HG03066 (cell line): ENCODE data around the gene SLC8A1.

Source experiments
- ATAC-seq: cut with Tn5 transposase; IDR thresholded peaks from one replicate; pipeline ENCODE4 v1.9.1; 2021; ENCODE audit warnings: low read depth; ENCODE audit not compliant: unreplicated experiment

SLC8A1 gene

GRCh38 chr2:40363231-40363630 is 88.7 kb downstream of the SLC8A1 start:
- ATAC-seq, result no peak

GRCh38 chr2:40361478-40361877 is 90.4 kb downstream of the SLC8A1 start:
- ATAC-seq, result no peak

- no peak for ATAC-seq
Measured at GRCh38 chr2:40360652-40361051, 91.2 kb downstream of the SLC8A1 start.

GRCh38 chr2:40359811-40360210 is 92.1 kb downstream of the SLC8A1 start:
- no peak for ATAC-seq

GRCh38 chr2:40358783-40359182 is 93.1 kb downstream of the SLC8A1 start:
- ATAC-seq, result no peak

- no peak for ATAC-seq
Measured at GRCh38 chr2:40357667-40358066, 94.2 kb downstream of the SLC8A1 start.

GRCh38 chr2:40355451-40355850 is 96.4 kb downstream of the SLC8A1 start:
- ATAC-seq, result no peak

GRCh38 chr2:40353231-40353630 is 98.7 kb downstream of the SLC8A1 start:
- ATAC-seq, result no peak

- ATAC-seq, result no peak
Measured at GRCh38 chr2:40352703-40353099, 99.2 kb downstream of the SLC8A1 start.

- ATAC-seq, result no peak
Measured at GRCh38 chr2:40352041-40352702, 99.7 kb downstream of the SLC8A1 start.

GRCh38 chr2:40348665-40349064 is 103.2 kb downstream of the SLC8A1 start:
- no peak for ATAC-seq

GRCh38 chr2:40348038-40348437 is 103.9 kb downstream of the SLC8A1 start:
- no peak for ATAC-seq

GRCh38 chr2:40346535-40347354 is 105.1 kb downstream of the SLC8A1 start:
- ATAC-seq, result no peak

GRCh38 chr2:40344364-40344763 is 107.5 kb downstream of the SLC8A1 start:
- ATAC-seq, result no peak

- ATAC-seq, result no peak
Measured at GRCh38 chr2:40343902-40344301, 108.0 kb downstream of the SLC8A1 start.

- ATAC-seq, result no peak
Measured at GRCh38 chr2:40341198-40341597, 110.7 kb downstream of the SLC8A1 start.

- no peak for ATAC-seq
Measured at GRCh38 chr2:40339026-40339425, 112.9 kb downstream of the SLC8A1 start.

- ATAC-seq, result no peak
Measured at GRCh38 chr2:40332191-40332826, 119.6 kb downstream of the SLC8A1 start.

GRCh38 chr2:40330096-40330495 is 121.8 kb downstream of the SLC8A1 start:
- ATAC-seq, result no peak

- no peak for ATAC-seq
Measured at GRCh38 chr2:40329739-40330030, 122.2 kb downstream of the SLC8A1 start.

GRCh38 chr2:40325116-40325515 is 126.8 kb downstream of the SLC8A1 start:
- no peak for ATAC-seq

- ATAC-seq, result no peak
Measured at GRCh38 chr2:40324656-40325055, 127.2 kb downstream of the SLC8A1 start.
